Activated CD8-positive, alpha-beta memory T cell treated with anti-CD3 and anti-CD28 coated beads, Interleukin-2, amount 10 ng/mL, durations not matched to agents 7 days and 5 days (primary cell): ENCODE results near the gene AP4E1. TPM values are rescaled to one million over a fixed set of nuclear protein-coding genes. Genes with fewer than 3 reads are reported as not detected.
"Not testable (repeated sequence)": the region's sequence is repeated elsewhere in the genome, so short reads cannot be mapped to it uniquely, and the experiment has no call there.

ENCODE experiments used
- ATAC-seq: fragments of 150-1000 bp; cut with Tn5 transposase; one replicate; pipeline ENCODE4 v1.10.0; 2021; ENCODE audit warnings: moderate library complexity
- CTCF ChIA-PET: fragments of 350-600 bp; sonication (Branson Sonifier 250); formaldehyde crosslinking; loops from one replicate; lab custom pipeline; 2021; ENCODE audit warnings: antibody characterized with exemption; lab: Charles Lee
- DNase-seq: peaks from one replicate; pipeline ENCODE4 v3.0.0-alpha.2; 2020
- H3K27ac Mint-ChIP-seq: one replicate; pipeline ENCODE4 v1.8.0; 2021; ENCODE audit warnings: mild to moderate bottlenecking, mixed read lengths
- H3K27me3 Mint-ChIP-seq: one replicate; pipeline ENCODE4 v1.8.0; 2021; ENCODE audit warnings: mixed read lengths
- H3K36me3 Mint-ChIP-seq: one replicate; pipeline ENCODE4 v1.8.0; 2021; ENCODE audit warnings: mild to moderate bottlenecking, mixed read lengths
- H3K4me1 Mint-ChIP-seq: one replicate; pipeline ENCODE4 v1.8.0; 2021; ENCODE audit warnings: mixed read lengths
- H3K4me3 Mint-ChIP-seq: one replicate; pipeline ENCODE4 v1.8.0; 2021; ENCODE audit warnings: mild to moderate bottlenecking, moderate library complexity, mixed read lengths
- H3K9me3 Mint-ChIP-seq: one replicate; pipeline ENCODE4 v1.8.0; 2022; ENCODE audit warnings: low read depth, mixed read lengths
- total RNA-seq, 2 experiments: library from RNA; stranded (reverse); gene quantifications; one replicate each; pipeline ENCODE4 v1.2.3, GENCODE V29; 2021

AP4E1 gene
- total RNA-seq, 2 experiments from 2014 or later, result 14.7 to 18.4 TPM

DNA sequence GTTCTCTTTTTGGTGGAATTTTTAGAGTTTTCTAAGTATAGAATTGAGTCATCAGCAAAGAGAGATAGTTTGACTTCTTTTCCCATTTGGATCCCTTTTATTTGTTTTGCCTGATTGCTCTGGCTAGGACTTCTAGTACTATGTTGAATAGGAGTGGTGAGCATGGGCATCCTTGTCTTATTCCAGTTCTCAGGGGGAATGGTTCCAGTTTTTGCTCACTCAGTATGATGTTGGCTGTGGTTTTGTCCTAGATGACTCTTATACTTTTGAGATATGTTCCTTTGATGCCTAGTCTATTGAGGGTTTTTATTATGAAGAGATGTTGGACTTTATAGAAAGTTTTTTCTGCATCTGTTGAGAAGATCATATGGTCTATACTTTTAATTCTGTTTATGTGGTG, 113.7 kb downstream of the AP4E1 start:
- H3K9me3 Mint-ChIP-seq, result no peaks in the 10 kb centered on the region
- CTCF ChIA-PET, result no interaction called here
- H3K36me3 Mint-ChIP-seq, result peaks cover 4% of the 10 kb centered on the region
- H3K27ac Mint-ChIP-seq, result no peak overlapping the region
- no peak overlapping the region for H3K4me3 Mint-ChIP-seq
- ATAC-seq, result no peak
- H3K4me1 Mint-ChIP-seq, result no peaks in the 10 kb centered on the region
- no peaks in the 10 kb centered on the region for H3K27me3 Mint-ChIP-seq
- no peak for DNase-seq

- DNase-seq (no peak), ATAC-seq (no peak)
- H3K4me3 Mint-ChIP-seq, result no peak overlapping the region
- no peaks in the 10 kb centered on the region for H3K4me1 Mint-ChIP-seq
- no peaks in the 10 kb centered on the region for H3K27me3 Mint-ChIP-seq
- CTCF ChIA-PET, result no interaction called here
- H3K9me3 Mint-ChIP-seq, result no peaks in the 10 kb centered on the region
- no peak overlapping the region for H3K27ac Mint-ChIP-seq
- H3K36me3 Mint-ChIP-seq, result peaks cover 4% of the 10 kb centered on the region
Observed at GRCh38 chr15:51023499-51023898, 115.0 kb downstream of the AP4E1 start.

DNA sequence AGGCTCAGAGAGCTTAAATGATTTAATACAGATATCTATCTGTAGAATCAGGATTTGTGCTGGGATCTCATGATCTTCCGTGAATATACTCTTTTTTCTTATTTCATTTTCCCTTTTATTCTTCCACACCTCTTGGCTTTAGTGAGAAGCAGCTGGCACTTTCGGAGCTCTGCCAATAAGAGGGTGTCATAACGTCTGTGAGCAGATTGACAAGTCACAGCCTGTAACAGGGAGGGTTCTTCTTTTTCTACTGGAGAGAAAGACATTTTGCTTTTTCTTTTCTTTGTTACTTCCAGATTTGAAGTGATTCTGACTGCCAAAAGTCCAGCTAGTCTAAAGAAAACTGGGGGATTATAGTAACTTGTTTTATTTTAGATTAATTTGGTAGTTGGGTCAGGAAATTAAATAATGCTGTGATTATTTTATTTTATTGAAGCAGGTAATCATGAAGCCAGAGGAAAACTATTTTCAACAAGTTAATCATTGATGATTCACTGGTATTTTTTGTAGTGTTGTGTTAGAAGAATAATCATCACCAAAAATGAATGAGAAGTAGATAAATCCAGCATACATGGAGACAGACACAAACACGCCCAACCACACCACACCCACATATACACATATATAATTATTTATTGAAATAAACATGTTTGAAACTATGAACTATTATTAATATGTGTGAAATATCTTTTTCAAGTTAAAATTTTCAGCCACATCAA, 116.4 kb downstream of the AP4E1 start:
- Mint-ChIP-seq H3K27me3 (no peaks in the 10 kb centered on the region), H3K9me3 (no peaks in the 10 kb centered on the region), H3K36me3 (peaks cover 4% of the 10 kb centered on the region), H3K4me1 (no peaks in the 10 kb centered on the region), H3K4me3 (no peak overlapping the region), H3K27ac (no peak overlapping the region)
- no peak for DNase-seq
- CTCF ChIA-PET, result no interaction called here
- ATAC-seq, result no peak

GRCh38 chr15:51025454-51025846, 117.0 kb downstream of the AP4E1 start:
- Mint-ChIP-seq H3K4me3 (no peak overlapping the region), H3K9me3 (no peaks in the 10 kb centered on the region), H3K27me3 (no peaks in the 10 kb centered on the region), H3K4me1 (no peaks in the 10 kb centered on the region), H3K27ac (no peak overlapping the region), H3K36me3 (peaks cover 4% of the 10 kb centered on the region)
- CTCF ChIA-PET, result interaction anchor here (0.7 kb wide), 1 partner anchor 1708 kb away, joined by 3 read pairs; no protein-coding TSS in a partner anchor
- no peak for ATAC-seq
- DNase-seq, result no peak

DNA sequence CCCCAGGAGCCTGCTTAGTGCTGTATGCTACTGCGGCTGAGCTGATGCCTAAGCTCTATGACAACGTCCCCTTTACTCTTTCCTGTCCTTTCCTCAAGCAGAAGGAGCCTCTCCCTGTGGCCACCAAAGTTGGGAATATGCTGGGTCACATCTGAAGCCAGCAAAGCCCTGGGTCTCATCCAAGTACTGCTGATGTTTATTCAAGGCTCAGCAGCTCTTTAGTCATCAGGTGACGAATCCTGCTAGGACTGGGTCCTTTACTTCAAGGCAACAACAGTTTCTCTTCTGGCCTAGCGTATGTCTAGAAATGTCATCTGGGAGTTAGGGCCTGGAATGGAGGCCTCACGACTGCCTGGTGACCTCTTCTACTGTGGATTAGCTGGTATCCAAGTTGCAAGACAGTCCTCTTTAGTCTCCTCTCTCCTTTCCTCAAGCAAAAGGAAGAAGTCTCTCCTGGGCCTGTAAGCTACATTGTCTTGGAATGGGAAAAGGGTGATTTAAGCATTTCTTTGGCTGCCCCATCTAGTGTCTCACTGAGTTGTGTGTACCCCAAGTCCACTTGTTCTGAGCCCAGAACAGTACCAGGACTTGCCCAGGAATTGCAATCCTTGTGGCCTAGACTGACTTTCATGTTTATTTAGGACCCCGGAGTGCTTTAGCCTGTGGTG, 122.3 kb downstream of the AP4E1 start:
- no peak for ATAC-seq

GRCh38 chr15:51037474-51037873, 129.0 kb downstream of the AP4E1 start:
- H3K9me3 Mint-ChIP-seq, H3K4me1 Mint-ChIP-seq, H3K27me3 Mint-ChIP-seq, H3K4me3 Mint-ChIP-seq, CTCF ChIA-PET, H3K36me3 Mint-ChIP-seq, ATAC-seq, H3K27ac Mint-ChIP-seq, DNase-seq: not testable (repeated sequence)

More for the DNA sequence above, 122.3 kb downstream of the AP4E1 start:
- DNase-seq, result no peak
- no peak overlapping the region for H3K4me3 Mint-ChIP-seq
- no peaks in the 10 kb centered on the region for H3K36me3 Mint-ChIP-seq
- no peaks in the 10 kb centered on the region for H3K9me3 Mint-ChIP-seq
- no peak overlapping the region for H3K27ac Mint-ChIP-seq
- no peaks in the 10 kb centered on the region for H3K4me1 Mint-ChIP-seq
- CTCF ChIA-PET, result no interaction called here
- no peaks in the 10 kb centered on the region for H3K27me3 Mint-ChIP-seq

DNA sequence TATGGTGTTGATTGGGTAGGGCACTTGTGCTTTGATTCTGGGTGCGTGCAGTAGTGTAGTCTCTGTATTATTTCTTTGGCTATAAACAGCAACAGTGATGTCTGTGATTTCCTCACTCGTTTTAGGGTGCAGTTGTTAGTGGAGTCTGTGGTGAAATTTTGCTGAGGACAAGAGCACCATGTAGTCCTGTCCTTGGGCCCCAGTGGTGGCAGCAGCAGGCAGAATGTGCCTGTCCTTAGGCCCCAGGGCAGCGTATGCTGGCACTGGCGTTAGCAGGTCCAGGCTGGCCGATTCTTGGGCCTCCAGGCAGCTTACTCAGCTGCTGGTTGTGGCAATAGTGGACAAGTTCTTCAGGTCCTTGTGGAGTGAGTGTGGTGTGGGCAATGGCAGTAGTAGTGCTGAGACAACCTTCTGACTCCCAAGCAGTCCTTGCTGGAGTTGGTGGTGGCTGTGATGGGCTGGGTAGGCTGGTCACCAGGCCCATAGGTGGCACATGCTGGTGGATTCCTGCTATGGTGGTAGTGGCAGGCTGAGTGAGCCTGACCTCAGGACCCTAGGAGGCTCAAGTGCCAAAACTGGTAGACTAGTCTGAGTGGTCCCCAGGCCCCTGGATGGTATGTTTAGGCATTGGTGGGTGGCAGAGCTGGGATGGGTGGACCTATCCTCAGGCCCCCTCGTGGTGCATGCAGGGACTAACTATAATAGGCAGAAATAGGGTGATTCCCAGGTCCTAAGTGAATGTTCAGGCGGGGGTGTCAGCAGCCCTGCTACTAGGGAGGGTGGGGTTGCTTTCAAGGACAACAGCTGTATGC, 129.9 kb downstream of the AP4E1 start:
- Mint-ChIP-seq H3K27me3 (no peaks in the 10 kb centered on the region), H3K4me3 (no peak overlapping the region), H3K9me3 (peaks cover 4% of the 10 kb centered on the region), H3K27ac (no peak overlapping the region), H3K36me3 (peaks cover 2% of the 10 kb centered on the region), H3K4me1 (no peaks in the 10 kb centered on the region)
- ATAC-seq, result no peak
- DNase-seq, result no peak
- CTCF ChIA-PET, result no interaction called here

DNA sequence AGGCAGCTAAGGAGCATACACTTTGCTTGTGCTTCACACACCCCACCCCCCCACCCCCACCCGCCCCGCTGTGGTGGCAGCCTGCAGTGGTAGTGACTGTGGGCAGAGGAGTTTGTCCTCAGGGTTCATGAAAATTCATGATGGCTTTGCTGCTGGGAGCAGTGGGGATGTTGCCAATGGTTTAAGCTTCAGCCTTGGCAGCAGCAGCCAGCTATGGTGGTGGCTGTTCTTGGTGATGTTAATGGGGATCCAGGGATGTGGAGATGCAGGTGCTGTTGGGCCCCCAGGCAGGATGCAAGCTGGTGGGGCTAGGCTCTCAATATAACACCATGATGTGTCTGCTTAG, 130.5 kb downstream of the AP4E1 start:
- H3K9me3 Mint-ChIP-seq, result peaks cover 4% of the 10 kb centered on the region
- no peak overlapping the region for H3K4me3 Mint-ChIP-seq
- CTCF ChIA-PET, result no interaction called here
- ATAC-seq (no peak), DNase-seq (no peak)
- peaks cover 2% of the 10 kb centered on the region for H3K36me3 Mint-ChIP-seq
- H3K27ac Mint-ChIP-seq, result no peak overlapping the region
- H3K27me3 Mint-ChIP-seq, result no peaks in the 10 kb centered on the region
- H3K4me1 Mint-ChIP-seq, result no peaks in the 10 kb centered on the region

- Mint-ChIP-seq H3K36me3 (no peaks in the 10 kb centered on the region), H3K4me3 (no peak overlapping the region), H3K4me1 (no peaks in the 10 kb centered on the region), H3K27ac (no peak overlapping the region), H3K27me3 (no peaks in the 10 kb centered on the region), H3K9me3 (no peaks in the 10 kb centered on the region)
- ATAC-seq (no peak), DNase-seq (no peak)
- CTCF ChIA-PET, result no interaction called here
Observed at GRCh38 chr15:51044037-51044727, 135.7 kb downstream of the AP4E1 start.

DNA sequence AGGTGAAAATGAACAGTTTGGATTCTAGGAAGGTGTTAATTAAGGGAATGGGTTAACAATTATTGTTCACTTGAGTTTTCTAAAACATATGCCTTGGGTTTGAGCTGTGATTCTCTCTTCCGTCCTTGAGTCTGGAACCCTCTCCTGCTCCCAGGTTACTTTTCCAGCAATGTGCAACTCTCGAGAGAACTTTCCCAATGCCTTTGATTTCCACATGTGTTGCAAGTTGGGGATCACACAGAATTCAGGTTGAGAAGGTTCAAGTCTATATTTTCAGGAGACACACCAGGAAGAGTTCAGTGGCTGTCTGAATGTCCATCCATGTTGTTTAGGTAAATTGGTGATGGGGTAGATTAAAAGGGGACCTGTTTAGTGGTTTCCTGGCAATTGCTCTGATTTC, 137.5 kb downstream of the AP4E1 start:
- no peak for ATAC-seq
- Mint-ChIP-seq H3K27ac (no peak overlapping the region), H3K36me3 (no peaks in the 10 kb centered on the region), H3K4me3 (no peak overlapping the region), H3K9me3 (no peaks in the 10 kb centered on the region), H3K4me1 (no peaks in the 10 kb centered on the region), H3K27me3 (peaks cover 5% of the 10 kb centered on the region)
- no peak for DNase-seq
- CTCF ChIA-PET, result no interaction called here

DNA sequence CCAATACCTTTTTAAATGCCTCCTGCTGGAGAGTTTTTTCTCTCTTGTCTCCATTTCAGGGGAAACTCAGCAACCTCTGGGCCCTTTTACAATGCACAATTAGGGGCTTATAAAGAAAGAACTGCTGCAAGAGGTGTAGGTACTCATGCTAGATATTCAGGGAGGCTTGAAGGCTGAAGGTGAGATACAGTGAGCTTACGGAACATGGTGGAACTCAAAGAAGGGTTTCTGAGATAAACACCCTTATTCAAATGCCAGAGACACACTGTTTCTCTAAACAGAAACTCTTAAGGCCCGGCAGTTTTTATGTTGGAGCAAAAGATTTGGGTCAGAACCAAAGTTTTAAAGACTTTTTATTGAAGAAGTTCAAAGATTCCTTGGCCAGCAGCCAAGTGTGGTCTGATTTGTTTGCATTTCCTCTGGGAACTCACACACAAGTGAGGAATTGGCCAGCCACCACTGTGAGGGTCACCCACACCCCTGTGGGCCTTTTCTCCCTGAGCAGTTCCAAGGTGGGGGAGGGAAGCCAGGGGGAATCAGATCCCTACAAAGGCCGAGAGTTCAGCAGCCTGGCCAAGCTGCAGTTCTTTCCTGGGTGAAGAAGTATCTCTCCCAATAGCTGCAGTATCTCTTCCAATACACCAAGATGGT, 138.4 kb downstream of the AP4E1 start:
- Mint-ChIP-seq H3K36me3 (no peaks in the 10 kb centered on the region), H3K27me3 (peaks cover 14% of the 10 kb centered on the region), H3K4me1 (no peaks in the 10 kb centered on the region), H3K4me3 (no peak overlapping the region), H3K27ac (no peak overlapping the region), H3K9me3 (no peaks in the 10 kb centered on the region)
- DNase-seq (no peak), ATAC-seq (no peak)
- CTCF ChIA-PET, result no interaction called here

- Mint-ChIP-seq H3K27ac (no peak overlapping the region), H3K4me3 (no peak overlapping the region), H3K27me3 (peaks cover 14% of the 10 kb centered on the region), H3K4me1 (no peaks in the 10 kb centered on the region), H3K36me3 (no peaks in the 10 kb centered on the region), H3K9me3 (no peaks in the 10 kb centered on the region)
- ATAC-seq, result no peak
- DNase-seq, result no peak
- CTCF ChIA-PET, result interaction anchor here (0.7 kb wide), 1 partner anchor 14 kb away, joined by 3 read pairs; no protein-coding TSS in a partner anchor
Observed at GRCh38 chr15:51048308-51048707, 139.8 kb downstream of the AP4E1 start.

DNA sequence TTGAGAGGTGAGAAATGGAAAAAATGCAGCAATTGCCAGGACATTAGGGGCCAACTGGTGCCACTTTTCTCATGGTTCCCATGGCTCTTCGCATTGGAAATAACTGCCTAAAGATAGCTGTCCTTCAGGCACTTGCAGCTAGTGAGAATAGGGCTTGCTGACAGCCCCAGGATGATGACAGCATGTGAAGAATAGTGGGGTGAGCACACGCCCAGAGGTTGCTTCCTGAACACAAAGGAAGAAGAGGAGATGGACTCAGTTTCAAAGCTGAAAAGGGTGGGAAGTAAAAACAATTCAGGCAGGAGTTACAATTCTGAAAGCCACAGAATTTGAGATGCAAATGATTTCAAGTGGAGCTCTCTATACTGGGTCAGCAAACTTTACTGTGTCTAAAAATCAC, 140.6 kb downstream of the AP4E1 start:
- no peaks in the 10 kb centered on the region for H3K4me1 Mint-ChIP-seq
- H3K9me3 Mint-ChIP-seq, result no peaks in the 10 kb centered on the region
- no peak for ATAC-seq
- H3K4me3 Mint-ChIP-seq, result no peak overlapping the region
- CTCF ChIA-PET, result no interaction called here
- no peak for DNase-seq
- H3K27ac Mint-ChIP-seq, result no peak overlapping the region
- H3K36me3 Mint-ChIP-seq, result no peaks in the 10 kb centered on the region
- peaks cover 17% of the 10 kb centered on the region for H3K27me3 Mint-ChIP-seq
